Epithelial cell of esophagus (primary cell): ENCODE data around the gene GPC6.
A peak's percentile ranks its signal among the peaks of the same experiment; 100 is the strongest.

Source experiments
- DNase-seq: peaks from one replicate; pipeline ENCODE4 v3.0.0; 2010; ENCODE audit warnings: low read depth
- H3K4me3 ChIP-seq: 2 replicates; pipeline ENCODE4 v1.5.1; 2011; ENCODE audit warnings: mild to moderate bottlenecking, low read length, control low read depth
- TF ChIP-seq, protein P1 (sequence below): IDR thresholded peaks from 2 replicates; pipeline ENCODE4 v1.5.1; 2011; ENCODE audit warnings: low read depth, mild to moderate bottlenecking, low read length, control low read depth, inconsistent platforms; ENCODE audit not compliant: insufficient read depth; ENCODE audit errors: missing control alignments

GPC6 gene

DNA sequence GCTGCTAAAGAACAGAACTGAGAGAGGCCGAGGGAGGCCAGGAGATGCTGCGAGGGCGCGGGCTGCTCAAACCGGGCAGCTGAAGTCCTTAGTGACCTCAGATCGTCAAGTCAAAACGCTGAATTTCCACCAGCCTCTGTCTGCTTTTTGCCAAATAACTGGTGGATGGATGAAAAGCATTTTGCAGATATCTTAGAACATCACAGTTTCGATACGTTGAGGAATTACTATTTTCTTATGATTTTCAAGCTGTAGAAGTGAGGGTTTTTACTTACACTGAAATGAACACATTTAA, 2.0 kb downstream of the GPC6 start:
- no peak for DNase-seq
- TF ChIP-seq, protein P1, sequence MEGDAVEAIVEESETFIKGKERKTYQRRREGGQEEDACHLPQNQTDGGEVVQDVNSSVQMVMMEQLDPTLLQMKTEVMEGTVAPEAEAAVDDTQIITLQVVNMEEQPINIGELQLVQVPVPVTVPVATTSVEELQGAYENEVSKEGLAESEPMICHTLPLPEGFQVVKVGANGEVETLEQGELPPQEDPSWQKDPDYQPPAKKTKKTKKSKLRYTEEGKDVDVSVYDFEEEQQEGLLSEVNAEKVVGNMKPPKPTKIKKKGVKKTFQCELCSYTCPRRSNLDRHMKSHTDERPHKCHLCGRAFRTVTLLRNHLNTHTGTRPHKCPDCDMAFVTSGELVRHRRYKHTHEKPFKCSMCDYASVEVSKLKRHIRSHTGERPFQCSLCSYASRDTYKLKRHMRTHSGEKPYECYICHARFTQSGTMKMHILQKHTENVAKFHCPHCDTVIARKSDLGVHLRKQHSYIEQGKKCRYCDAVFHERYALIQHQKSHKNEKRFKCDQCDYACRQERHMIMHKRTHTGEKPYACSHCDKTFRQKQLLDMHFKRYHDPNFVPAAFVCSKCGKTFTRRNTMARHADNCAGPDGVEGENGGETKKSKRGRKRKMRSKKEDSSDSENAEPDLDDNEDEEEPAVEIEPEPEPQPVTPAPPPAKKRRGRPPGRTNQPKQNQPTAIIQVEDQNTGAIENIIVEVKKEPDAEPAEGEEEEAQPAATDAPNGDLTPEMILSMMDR = no peak
- peak overlapping the region; percentile 65 for H3K4me3 ChIP-seq

DNA sequence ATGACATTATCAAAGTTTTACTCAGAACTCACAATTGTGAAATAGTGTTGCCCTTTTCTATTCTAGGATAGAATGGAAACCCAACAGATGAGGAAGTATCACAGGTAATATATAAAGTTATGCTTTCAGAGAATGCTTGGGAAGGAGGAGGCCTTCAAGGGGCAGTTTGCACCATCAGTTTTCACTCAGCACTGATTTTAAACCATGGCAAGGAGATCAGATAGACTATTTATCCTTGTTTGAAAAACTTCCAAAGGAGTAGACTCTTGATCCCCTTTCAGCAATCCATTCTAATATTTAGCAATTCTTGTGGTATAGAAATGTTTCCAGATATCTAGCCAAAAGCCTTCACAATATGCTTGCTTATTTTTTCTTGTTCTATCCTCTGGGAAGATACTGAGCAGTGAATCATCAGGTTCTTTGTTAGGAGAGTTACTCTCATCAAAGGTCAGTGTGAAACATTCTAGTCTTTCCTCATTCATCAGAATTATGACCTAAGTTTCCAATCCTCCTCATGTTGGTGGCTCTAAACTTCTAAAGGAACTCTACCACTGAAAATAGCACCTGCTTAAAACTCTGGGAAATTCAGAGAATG, 3.8 kb downstream of the GPC6 start:
- peak; percentile 79 for DNase-seq
- TF ChIP-seq, protein P1 = no peak
- H3K4me3 ChIP-seq = no peak overlapping the region

DNA sequence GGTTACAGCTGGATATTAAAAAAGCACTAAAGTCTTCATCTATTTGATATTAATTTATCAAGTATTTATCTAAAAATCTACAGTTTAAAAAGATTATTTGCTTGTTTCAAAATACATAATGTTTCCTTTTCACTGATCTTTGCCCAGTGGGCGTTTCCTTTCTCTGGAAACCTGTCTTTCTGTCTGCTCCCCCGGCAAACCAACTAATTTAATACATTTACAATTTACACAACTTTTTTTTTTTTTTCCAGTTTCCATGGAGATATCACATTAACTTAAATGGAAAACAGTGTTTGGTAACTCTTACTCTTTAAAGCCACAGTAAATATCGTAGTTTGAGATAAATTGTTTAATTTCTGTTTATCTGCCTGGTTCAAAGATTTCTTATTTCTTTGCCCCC, 5.3 kb downstream of the GPC6 start:
- TF ChIP-seq, protein P1 = no peak
- H3K4me3 ChIP-seq = no peak overlapping the region

DNA sequence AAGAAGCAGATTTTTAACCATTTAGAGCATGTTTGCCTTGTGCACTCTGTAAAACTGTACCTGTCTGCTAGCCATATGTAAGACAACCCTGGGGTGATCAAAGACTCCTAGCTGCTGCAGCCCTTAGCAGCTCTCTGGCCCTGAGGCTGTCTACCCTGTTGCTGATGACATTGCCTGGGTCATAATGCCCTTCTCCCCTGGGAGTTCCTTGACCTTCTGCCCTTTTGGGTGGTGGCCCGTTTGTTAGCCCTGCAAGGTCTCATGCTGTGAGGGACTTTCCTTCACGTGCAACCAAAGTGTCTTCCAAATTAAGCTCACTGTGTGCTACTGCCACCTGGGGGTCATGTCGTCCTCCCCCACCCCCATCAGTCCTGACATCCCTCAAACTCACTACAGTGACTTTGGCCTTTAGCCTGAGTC, 7.4 kb downstream of the GPC6 start:
- H3K4me3 ChIP-seq = no peak overlapping the region
- TF ChIP-seq, protein P1 = no peak
- DNase-seq = no peak

More for the DNA sequence above, 5.3 kb downstream of the GPC6 start:
- DNase-seq = no peak

DNA sequence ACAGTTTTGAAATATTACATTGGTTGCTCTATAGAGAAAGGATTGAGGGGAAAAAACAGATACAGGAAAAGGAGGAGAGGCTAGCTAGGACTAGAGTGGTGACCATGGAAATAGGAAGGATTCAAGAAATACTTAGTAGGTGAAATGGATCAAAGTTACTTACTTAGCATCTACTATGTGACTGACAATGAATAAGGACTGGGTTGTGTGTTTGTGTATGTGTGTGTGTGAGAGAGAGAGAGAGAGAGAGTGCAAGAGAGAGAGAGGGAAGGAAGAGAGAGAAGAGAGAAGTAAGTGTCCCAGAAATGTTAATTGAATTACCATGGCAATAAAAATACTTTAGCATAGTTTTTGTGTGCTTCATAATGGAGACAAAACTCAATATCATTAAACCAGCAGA, 7.9 kb downstream of the GPC6 start:
- H3K4me3 ChIP-seq = no peak overlapping the region
- TF ChIP-seq, protein P1 = no peak
- DNase-seq = no peak

DNA sequence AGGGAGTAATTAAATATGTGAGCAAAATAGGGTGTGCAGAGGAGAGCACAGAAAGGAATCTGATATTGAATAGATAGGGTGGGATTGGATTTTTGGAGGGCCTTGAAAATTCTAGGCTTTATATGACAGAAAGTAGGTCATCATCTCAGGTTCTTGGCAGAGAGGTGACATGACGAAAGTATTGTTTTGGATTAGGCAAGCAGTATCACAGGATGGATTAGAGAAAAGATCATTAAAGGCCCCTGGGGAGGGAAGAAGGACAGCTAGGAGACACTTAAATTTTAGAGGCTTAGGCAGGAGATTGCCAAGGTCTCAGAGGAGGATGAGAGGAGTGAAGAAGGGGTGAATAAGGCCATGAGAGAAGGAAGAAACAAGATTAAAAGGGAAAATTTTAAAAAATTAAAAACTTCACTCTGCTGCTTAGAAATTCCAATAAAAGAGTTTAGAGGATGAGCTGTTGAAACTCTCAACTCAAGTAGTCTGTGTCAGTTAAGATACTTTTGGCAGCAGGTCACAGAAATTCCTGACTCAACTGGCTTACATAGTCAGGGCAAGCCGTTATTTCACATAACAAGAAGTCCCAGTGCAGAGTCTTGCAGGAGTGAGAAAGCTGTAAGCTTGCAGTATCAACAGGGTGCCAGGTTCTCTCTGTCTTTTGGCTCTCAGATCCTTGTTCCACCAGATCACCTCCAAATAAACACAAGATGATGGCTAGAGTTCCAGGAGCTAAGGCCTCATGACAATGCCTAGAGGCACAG, 8.8 kb downstream of the GPC6 start:
- TF ChIP-seq, protein P1 = no peak
- H3K4me3 ChIP-seq = no peak overlapping the region
- DNase-seq = peak; percentile 34

DNA sequence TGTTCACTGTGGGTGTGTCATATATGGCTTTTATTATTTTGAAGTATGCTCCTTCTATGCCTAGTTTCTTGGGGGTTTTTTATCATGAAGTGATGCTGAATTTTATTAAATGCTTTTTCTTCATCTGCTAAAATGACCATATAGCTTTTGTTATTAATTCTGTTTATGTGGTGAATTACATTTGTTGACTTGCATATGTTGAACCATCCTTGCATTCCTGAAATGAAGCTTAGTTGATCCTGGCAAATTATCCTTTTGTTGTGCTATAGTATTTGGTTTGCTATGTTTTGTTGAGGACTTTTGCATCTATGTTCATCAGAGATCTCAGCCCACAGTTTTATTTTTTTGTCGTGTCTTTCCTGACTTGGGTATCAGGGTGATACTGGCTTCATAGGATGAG, 12.1 kb downstream of the GPC6 start:
- no peak overlapping the region for H3K4me3 ChIP-seq
- TF ChIP-seq, protein P1 = no peak
- no peak for DNase-seq
